Activated CD4-positive, alpha-beta T cell treated with anti-CD3 and anti-CD28 coated beads for 36 hours (primary cell): Measurements from ENCODE around the gene BRI3BP. TPM values are rescaled to one million over a fixed set of nuclear protein-coding genes. Genes with fewer than 3 reads are reported as not detected.

Source experiments
- ATAC-seq: fragments of 200-7000 bp; cut with Tn5 transposase; one replicate; pipeline ENCODE4 v1.10.0; 2021; ENCODE audit warnings: mild to moderate bottlenecking, moderate library complexity
- CTCF ChIA-PET: fragments of 350-600 bp; sonication (Branson Sonifier 250); formaldehyde crosslinking; loops from one replicate; lab custom pipeline; 2021; ENCODE audit warnings: antibody characterized with exemption; lab: Charles Lee
- POLR2A ChIA-PET: fragments of 350-600 bp; sonication (Branson Sonifier 250); formaldehyde crosslinking; loops from one replicate; lab custom pipeline; 2021; ENCODE audit warnings: antibody characterized with exemption, inconsistent platforms; lab: Charles Lee
- DNase-seq: peaks from one replicate; pipeline ENCODE4 v3.0.0-alpha.2; 2020
- H3K27ac Mint-ChIP-seq: one replicate; pipeline ENCODE4 v1.8.0; 2021; ENCODE audit warnings: mixed read lengths
- H3K27me3 Mint-ChIP-seq: one replicate; pipeline ENCODE4 v1.8.0; 2021; ENCODE audit warnings: mixed read lengths
- H3K36me3 Mint-ChIP-seq: one replicate; pipeline ENCODE4 v1.8.0; 2021; ENCODE audit warnings: low read depth, mixed read lengths
- H3K4me1 Mint-ChIP-seq: one replicate; pipeline ENCODE4 v1.8.0; 2021; ENCODE audit warnings: mixed read lengths
- H3K4me3 Mint-ChIP-seq: one replicate; pipeline ENCODE4 v1.8.0; 2021; ENCODE audit warnings: mild to moderate bottlenecking, moderate library complexity, mixed read lengths
- H3K9me3 Mint-ChIP-seq: one replicate; pipeline ENCODE4 v1.8.0; 2021; ENCODE audit warnings: low read depth, mixed read lengths
- intact Hi-C, 2 experiments: fragments of 100-400 bp; cut with DNase I in 1 of 2; cut with micrococcal nuclease in 1 of 2; formaldehyde crosslinking; loops; one replicate each; pipeline versions ENCODE4 v1.14.2 to v1.15.1; 2022 to 2024; cut with DNase I, micrococcal nuclease
- total RNA-seq, 2 experiments: library from RNA; stranded (reverse); gene quantifications; one replicate each; pipeline ENCODE4 v1.2.3, GENCODE V29; 2021

BRI3BP gene
- total RNA-seq, 2 experiments from 2014 or later: 18.6 to 26.2 TPM

- ATAC-seq (no peak), DNase-seq (no peak)
- Mint-ChIP-seq H3K4me3 (no peak overlapping the region), H3K27me3 (no peaks in the 10 kb centered on the region), H3K4me1 (no peaks in the 10 kb centered on the region), H3K27ac (no peak overlapping the region), H3K36me3 (peaks cover 37% of the 10 kb centered on the region), H3K9me3 (no peaks in the 10 kb centered on the region)
- intact Hi-C loops: no loop called here
- CTCF ChIA-PET: interaction anchor here (1.1 to 2.3 kb wide), 3 partner anchors 9 to 48 kb away, joined by 3 to 6 read pairs (median 4); no protein-coding TSS in a partner anchor
- POLR2A ChIA-PET: no interaction called here
These were observed 38.7 kb upstream of the BRI3BP start for GRCh38 chr12:124954771-124955170.

GRCh38 chr12:124956571-124956970, 36.9 kb upstream of the BRI3BP start:
- ChIA-PET CTCF (interaction anchor here (0.5 kb wide), 1 partner anchor 72 kb away, joined by 3 read pairs; no protein-coding TSS in a partner anchor), POLR2A (no interaction called here)
- Mint-ChIP-seq H3K4me3 (no peak overlapping the region), H3K4me1 (no peaks in the 10 kb centered on the region), H3K36me3 (peaks cover 40% of the 10 kb centered on the region), H3K27ac (no peak overlapping the region), H3K9me3 (no peaks in the 10 kb centered on the region), H3K27me3 (no peaks in the 10 kb centered on the region)
- no peak for DNase-seq
- ATAC-seq: no peak
- intact Hi-C loops: no loop called here

- Mint-ChIP-seq H3K4me3 (no peak overlapping the region), H3K4me1 (no peaks in the 10 kb centered on the region), H3K36me3 (peaks cover 53% of the 10 kb centered on the region), H3K27me3 (no peaks in the 10 kb centered on the region), H3K9me3 (no peaks in the 10 kb centered on the region), H3K27ac (no peak overlapping the region)
- DNase-seq (no peak), ATAC-seq (no peak)
- ChIA-PET POLR2A (interaction anchor here (0.5 kb wide), 1 partner anchor 13 kb away, joined by 5 read pairs; no protein-coding TSS in a partner anchor), CTCF (no interaction called here)
- intact Hi-C loops: no loop called here
These were observed 32.4 kb upstream of the BRI3BP start for GRCh38 chr12:124961055-124961454.

GRCh38 chr12:124963211-124963610, 30.2 kb upstream of the BRI3BP start:
- ChIA-PET POLR2A (no interaction called here), CTCF (interaction anchor here (0.6 kb wide), 1 partner anchor 18 kb away, joined by 3 read pairs; no protein-coding TSS in a partner anchor)
- ATAC-seq (no peak), DNase-seq (no peak)
- no peaks in the 10 kb centered on the region for H3K9me3 Mint-ChIP-seq
- H3K4me1 Mint-ChIP-seq: no peaks in the 10 kb centered on the region
- no peak overlapping the region for H3K27ac Mint-ChIP-seq
- H3K36me3 Mint-ChIP-seq: peaks cover 52% of the 10 kb centered on the region
- H3K4me3 Mint-ChIP-seq: no peak overlapping the region
- no peaks in the 10 kb centered on the region for H3K27me3 Mint-ChIP-seq
- intact Hi-C loops: no loop called here

- ATAC-seq (no peak), DNase-seq (no peak)
- Mint-ChIP-seq H3K4me1 (no peaks in the 10 kb centered on the region), H3K27me3 (no peaks in the 10 kb centered on the region), H3K27ac (no peak overlapping the region), H3K9me3 (no peaks in the 10 kb centered on the region), H3K36me3 (peaks cover 52% of the 10 kb centered on the region), H3K4me3 (no peak overlapping the region)
- intact Hi-C loops: no loop called here
- ChIA-PET CTCF (no interaction called here), POLR2A (no interaction called here)
These were observed 29.2 kb upstream of the BRI3BP start for GRCh38 chr12:124964251-124964650.

- CTCF ChIA-PET: no interaction called here
- POLR2A ChIA-PET: no interaction called here
- ATAC-seq (no peak), DNase-seq (no peak)
- Mint-ChIP-seq H3K4me1 (no peaks in the 10 kb centered on the region), H3K27ac (no peak overlapping the region), H3K9me3 (no peaks in the 10 kb centered on the region), H3K36me3 (peaks cover 49% of the 10 kb centered on the region), H3K27me3 (no peaks in the 10 kb centered on the region), H3K4me3 (no peak overlapping the region)
- intact Hi-C loops: no loop called here
These were observed 28.5 kb upstream of the BRI3BP start for GRCh38 chr12:124964836-124965462.

- intact Hi-C loops: no loop called here
- peaks cover 50% of the 10 kb centered on the region for H3K36me3 Mint-ChIP-seq
- H3K9me3 Mint-ChIP-seq: no peaks in the 10 kb centered on the region
- no peak overlapping the region for H3K4me3 Mint-ChIP-seq
- no peak overlapping the region for H3K27ac Mint-ChIP-seq
- ChIA-PET CTCF (no interaction called here), POLR2A (no interaction called here)
- no peak for ATAC-seq
- DNase-seq: no peak
- no peaks in the 10 kb centered on the region for H3K4me1 Mint-ChIP-seq
- no peaks in the 10 kb centered on the region for H3K27me3 Mint-ChIP-seq
These were observed 26.3 kb upstream of the BRI3BP start for GRCh38 chr12:124967016-124967739.

- ATAC-seq (no peak), DNase-seq (no peak)
- H3K4me1 Mint-ChIP-seq: no peaks in the 10 kb centered on the region
- intact Hi-C loops: no loop called here
- no peak overlapping the region for H3K27ac Mint-ChIP-seq
- ChIA-PET POLR2A (interaction anchor here (1.0 kb wide), 1 partner anchor 54 kb away, joined by 3 read pairs; the partner anchor contains the start of gene UBC), CTCF (no interaction called here)
- peaks cover 42% of the 10 kb centered on the region for H3K36me3 Mint-ChIP-seq
- no peak overlapping the region for H3K4me3 Mint-ChIP-seq
- no peaks in the 10 kb centered on the region for H3K27me3 Mint-ChIP-seq
- no peaks in the 10 kb centered on the region for H3K9me3 Mint-ChIP-seq
These were observed 24.8 kb upstream of the BRI3BP start for GRCh38 chr12:124968656-124969055.

- ATAC-seq (no peak), DNase-seq (no peak)
- Mint-ChIP-seq H3K4me3 (no peak overlapping the region), H3K36me3 (peaks cover 35% of the 10 kb centered on the region), H3K27me3 (no peaks in the 10 kb centered on the region), H3K9me3 (no peaks in the 10 kb centered on the region), H3K27ac (no peak overlapping the region), H3K4me1 (no peaks in the 10 kb centered on the region)
- CTCF ChIA-PET: no interaction called here
- POLR2A ChIA-PET: no interaction called here
- intact Hi-C loops: no loop called here
These were observed 22.6 kb upstream of the BRI3BP start for GRCh38 chr12:124970647-124971402.

GRCh38 chr12:124971603-124972002, 21.8 kb upstream of the BRI3BP start:
- no peak for ATAC-seq
- intact Hi-C loops: no loop called here
- no peak for DNase-seq
- no peak overlapping the region for H3K4me3 Mint-ChIP-seq
- H3K27ac Mint-ChIP-seq: no peak overlapping the region
- H3K4me1 Mint-ChIP-seq: no peaks in the 10 kb centered on the region
- POLR2A ChIA-PET: no interaction called here
- no peaks in the 10 kb centered on the region for H3K27me3 Mint-ChIP-seq
- H3K9me3 Mint-ChIP-seq: no peaks in the 10 kb centered on the region
- peaks cover 32% of the 10 kb centered on the region for H3K36me3 Mint-ChIP-seq
- CTCF ChIA-PET: no interaction called here

- DNase-seq (no peak), ATAC-seq (no peak)
- Mint-ChIP-seq H3K27ac (no peak overlapping the region), H3K36me3 (peaks cover 32% of the 10 kb centered on the region), H3K4me1 (no peaks in the 10 kb centered on the region), H3K27me3 (no peaks in the 10 kb centered on the region), H3K9me3 (no peaks in the 10 kb centered on the region), H3K4me3 (no peak overlapping the region)
- ChIA-PET POLR2A (no interaction called here), CTCF (no interaction called here)
- intact Hi-C loops: no loop called here
These were observed 21.2 kb upstream of the BRI3BP start for GRCh38 chr12:124972211-124972610.
